ENCODE measurements around the gene CBR3. TPM values are rescaled to one million over a fixed set of nuclear protein-coding genes. Genes with fewer than 3 reads are reported as not detected.

The CBR3 gene
- total and polyA plus RNA-seq, 2 donors: 1.5 to 9.1 TPM

DNA sequence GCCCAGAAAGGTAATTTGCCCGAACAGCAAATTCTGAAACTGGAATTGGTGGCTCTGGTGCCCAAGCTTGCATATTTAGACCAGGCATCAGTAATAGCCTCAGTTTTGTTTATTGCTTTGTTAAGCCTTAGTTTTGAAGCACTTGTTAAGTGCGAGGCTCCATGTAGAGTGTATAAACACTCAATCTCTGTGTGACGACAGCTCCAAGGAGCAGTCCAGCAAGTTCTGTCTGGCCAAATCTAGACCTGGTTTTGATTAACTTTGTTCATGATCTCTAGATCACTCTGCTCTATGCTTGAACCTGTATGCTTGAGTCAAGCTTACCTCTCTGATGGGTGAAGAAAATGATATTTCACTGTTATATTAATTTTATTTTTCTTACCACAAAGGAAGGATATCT is 59.1 kb downstream of the CBR3 start:
- WGBS: 94% methylated on average over 3 of the region's 3 CpGs
- Histone ChIP-seq H3K27me3 (ENCODE audit: control insufficient read depth in 2 of 2, insufficient read depth in 1 of 2, low read length in 1 of 2) (no peaks in the 10 kb centered on the region), H3K36me3 (ENCODE audit: control insufficient read depth in 2 of 2, insufficient read depth in 2 of 2, low read length in 1 of 2) (peaks cover 0 to 4% of the 10 kb centered on the region in 2 donors), H3K9me3 (ENCODE audit: control insufficient read depth in 2 of 2, insufficient read depth in 1 of 2, low read length in 1 of 2) (no peaks in the 10 kb centered on the region), H3K4me1 (ENCODE audit: control insufficient read depth in 2 of 2, insufficient read depth in 2 of 2, low read length in 2 of 2) (no peaks in the 10 kb centered on the region), H3K4me3 (ENCODE audit: low read length in 2 of 2) (no peak overlapping the region), H3K27ac (ENCODE audit: low read depth in 1 of 2, low read length in 1 of 2) (no peak overlapping the region)
- no peak for DNase-seq (ENCODE audit: low read depth in 6 of 9, low spot score in 9 of 9)

DNA sequence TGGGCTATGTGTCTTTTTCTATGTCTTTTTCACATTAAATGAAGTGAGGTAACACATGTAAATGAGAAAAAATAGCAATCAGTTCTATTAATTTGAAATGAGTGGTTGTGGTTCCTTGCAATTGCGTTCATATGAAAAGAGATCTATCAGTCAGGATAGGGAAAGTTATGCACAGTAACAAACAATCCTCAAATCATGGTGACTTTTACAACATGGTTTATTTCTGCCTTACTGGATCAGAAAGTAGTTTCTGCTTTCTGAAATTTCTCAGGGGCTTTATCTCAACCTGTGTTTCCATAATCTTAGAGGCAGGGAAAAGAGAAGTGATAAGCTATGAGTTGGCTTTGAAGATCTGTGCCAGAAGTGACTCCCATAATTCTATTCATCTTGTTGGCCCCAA is 60.7 kb downstream of the CBR3 start:
- no peaks in the 10 kb centered on the region for H3K4me1 ChIP-seq (ENCODE audit: control insufficient read depth in 2 of 2, insufficient read depth in 2 of 2, low read length in 2 of 2)
- DNase-seq (ENCODE audit: low read depth in 6 of 9, low spot score in 9 of 9): no peak
- no peak overlapping the region for H3K4me3 ChIP-seq (ENCODE audit: low read length in 2 of 2)
- H3K27ac ChIP-seq (ENCODE audit: low read depth in 1 of 2, low read length in 1 of 2): no peak overlapping the region
- H3K9me3 ChIP-seq (ENCODE audit: control insufficient read depth in 2 of 2, insufficient read depth in 1 of 2, low read length in 1 of 2): no peaks in the 10 kb centered on the region
- H3K36me3 ChIP-seq (ENCODE audit: control insufficient read depth in 2 of 2, insufficient read depth in 2 of 2, low read length in 1 of 2): peaks cover 4 to 6% of the 10 kb centered on the region in 2 donors
- no peaks in the 10 kb centered on the region for H3K27me3 ChIP-seq (ENCODE audit: control insufficient read depth in 2 of 2, insufficient read depth in 1 of 2, low read length in 1 of 2)
- WGBS: 99% methylated on average over 1 of the region's 1 CpG

Other genes with a start within 250 kb of the CBR3 start
- 11.7 TPM for gene SETD4, start 74.6 kb upstream of the CBR3 start, total RNA-seq
- 11.7 TPM for gene SETD4, start 74.6 kb upstream of the CBR3 start, polyA plus RNA-seq
- 26.2 TPM for gene CBR1, start 65.1 kb upstream of the CBR3 start, total RNA-seq
- gene CBR1, start 65.1 kb upstream of the CBR3 start, polyA plus RNA-seq: 57.7 TPM
- gene DOP1B, start 21.7 kb downstream of the CBR3 start, total RNA-seq: 6.5 TPM
- gene DOP1B, start 21.7 kb downstream of the CBR3 start, polyA plus RNA-seq: 5.7 TPM
- 48.1 TPM for gene MORC3, start 185.1 kb downstream of the CBR3 start, total RNA-seq
- gene MORC3, start 185.1 kb downstream of the CBR3 start, polyA plus RNA-seq: 33.2 TPM

Data from thymus (tissue), 11 donors.